H1 (cell line): ENCODE results near the gene AK2.

Source experiments
- POLR2A ChIP-seq, 2 experiments: IDR thresholded peaks; 1 replicate in 1 of 2; 2 replicates in 1 of 2; pipeline ENCODE4 v1.6.1; 2011; ENCODE audit warnings: low read depth in 2 of 2, low read length in 2 of 2, mild to moderate bottlenecking in 2 of 2; ENCODE audit errors: control extremely low read depth in 1 of 2
- TF ChIP-seq, protein P1 (sequence below): IDR thresholded peaks from 2 replicates; pipeline ENCODE4 v1.6.1; 2011; ENCODE audit warnings: low read length, improper control_type of control experiment
- TF ChIP-seq, protein P2 (sequence below), 3 experiments: IDR thresholded peaks; 1 replicate in 2 of 3; 2 replicates in 1 of 3; pipeline versions ENCODE4 v1.5.1 to v1.6.1; 2011; ENCODE audit warnings: low read length in 3 of 3, mild to moderate bottlenecking in 3 of 3, inconsistent platforms in 2 of 3, low read depth in 1 of 3, moderate library complexity in 1 of 3; ENCODE audit not compliant: insufficient read depth in 1 of 3; ENCODE audit errors: control extremely low read depth in 1 of 3
- TF ChIP-seq, protein P3 (sequence below): IDR thresholded peaks from 2 replicates; pipeline ENCODE4 v1.6.1; 2012; ENCODE audit warnings: inconsistent platforms

DNA sequence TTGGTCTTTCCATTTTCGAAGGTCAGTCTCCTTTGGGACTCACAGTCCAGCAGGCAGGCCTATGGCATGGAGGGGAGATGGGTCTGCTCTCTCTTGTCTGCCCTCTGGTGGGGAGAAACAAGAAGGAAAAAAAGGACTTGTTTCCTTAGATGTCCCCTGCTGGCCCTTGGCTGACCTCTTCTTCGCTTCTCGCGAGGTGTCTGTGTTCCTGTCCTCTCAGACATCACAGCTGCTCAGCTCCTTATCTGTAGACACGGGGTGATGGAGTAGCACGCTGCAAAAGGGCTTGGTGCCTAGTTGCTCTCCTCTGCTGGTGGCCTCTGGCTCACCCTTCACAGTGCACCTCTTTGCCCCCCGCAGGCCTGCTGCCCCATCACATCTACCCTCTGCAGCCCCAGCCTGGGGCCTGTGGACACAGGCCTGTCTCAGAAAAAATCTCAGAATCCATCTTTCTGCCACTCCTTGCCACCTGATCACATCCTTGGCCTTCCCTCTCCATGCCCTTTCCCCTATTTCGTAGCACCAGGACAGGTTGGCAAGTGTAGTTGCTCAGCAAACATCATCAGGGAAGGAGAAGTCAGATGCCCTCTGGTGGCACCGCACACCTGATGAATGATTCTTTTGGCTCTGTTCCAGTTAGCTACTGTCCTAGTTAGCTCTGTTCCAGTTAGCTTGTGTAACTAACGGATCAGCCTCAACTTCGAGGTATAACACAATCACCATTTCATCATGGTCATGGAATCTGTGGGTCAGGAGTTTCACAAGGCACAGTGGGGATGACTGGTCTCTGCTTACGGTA lies 18.7 kb upstream of the AK2 start:
- TF ChIP-seq, protein P1, sequence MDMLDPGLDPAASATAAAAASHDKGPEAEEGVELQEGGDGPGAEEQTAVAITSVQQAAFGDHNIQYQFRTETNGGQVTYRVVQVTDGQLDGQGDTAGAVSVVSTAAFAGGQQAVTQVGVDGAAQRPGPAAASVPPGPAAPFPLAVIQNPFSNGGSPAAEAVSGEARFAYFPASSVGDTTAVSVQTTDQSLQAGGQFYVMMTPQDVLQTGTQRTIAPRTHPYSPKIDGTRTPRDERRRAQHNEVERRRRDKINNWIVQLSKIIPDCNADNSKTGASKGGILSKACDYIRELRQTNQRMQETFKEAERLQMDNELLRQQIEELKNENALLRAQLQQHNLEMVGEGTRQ: no peak
- TF ChIP-seq, protein P2, sequence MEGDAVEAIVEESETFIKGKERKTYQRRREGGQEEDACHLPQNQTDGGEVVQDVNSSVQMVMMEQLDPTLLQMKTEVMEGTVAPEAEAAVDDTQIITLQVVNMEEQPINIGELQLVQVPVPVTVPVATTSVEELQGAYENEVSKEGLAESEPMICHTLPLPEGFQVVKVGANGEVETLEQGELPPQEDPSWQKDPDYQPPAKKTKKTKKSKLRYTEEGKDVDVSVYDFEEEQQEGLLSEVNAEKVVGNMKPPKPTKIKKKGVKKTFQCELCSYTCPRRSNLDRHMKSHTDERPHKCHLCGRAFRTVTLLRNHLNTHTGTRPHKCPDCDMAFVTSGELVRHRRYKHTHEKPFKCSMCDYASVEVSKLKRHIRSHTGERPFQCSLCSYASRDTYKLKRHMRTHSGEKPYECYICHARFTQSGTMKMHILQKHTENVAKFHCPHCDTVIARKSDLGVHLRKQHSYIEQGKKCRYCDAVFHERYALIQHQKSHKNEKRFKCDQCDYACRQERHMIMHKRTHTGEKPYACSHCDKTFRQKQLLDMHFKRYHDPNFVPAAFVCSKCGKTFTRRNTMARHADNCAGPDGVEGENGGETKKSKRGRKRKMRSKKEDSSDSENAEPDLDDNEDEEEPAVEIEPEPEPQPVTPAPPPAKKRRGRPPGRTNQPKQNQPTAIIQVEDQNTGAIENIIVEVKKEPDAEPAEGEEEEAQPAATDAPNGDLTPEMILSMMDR (IDR thresholded peaks at IDR 0.05; ENCODE audit: control extremely low read depth in 1 of 3, insufficient read depth in 1 of 3, low read depth in 1 of 3, low read length in 3 of 3): peak; percentile 49 to 89 (median 83)
- TF ChIP-seq, protein P3, sequence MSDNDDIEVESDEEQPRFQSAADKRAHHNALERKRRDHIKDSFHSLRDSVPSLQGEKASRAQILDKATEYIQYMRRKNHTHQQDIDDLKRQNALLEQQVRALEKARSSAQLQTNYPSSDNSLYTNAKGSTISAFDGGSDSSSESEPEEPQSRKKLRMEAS: no peak
- TF ChIP-seq POLR2A (IDR thresholded peaks at IDR 0.05; ENCODE audit: control extremely low read depth in 1 of 2, low read depth in 2 of 2, low read length in 2 of 2): no peak
